NOMO-1 treated with dmso at 0.1 percent for 144 hours (cell line): ENCODE measurements around the gene NDUFB5.
A peak's percentile ranks its signal among the peaks of the same experiment; 100 is the strongest.
"Not testable (repeated sequence)": the region's sequence is repeated elsewhere in the genome, so short reads cannot be mapped to it uniquely, and the experiment has no call there.

ENCODE experiments used
- DNase-seq: peaks from one replicate; lab custom pipeline; 2025; ENCODE audit not compliant: unreplicated experiment; lab: John Stamatoyannopoulos, UW

NDUFB5 gene

GRCh38 chr3:179630753-179631451, 26.3 kb downstream of the NDUFB5 start:
- no peak for DNase-seq

GRCh38 chr3:179640469-179640868, 35.9 kb downstream of the NDUFB5 start:
- DNase-seq = no peak

- DNase-seq = no peak
Measured at GRCh38 chr3:179642871-179643270, 38.3 kb downstream of the NDUFB5 start.

GRCh38 chr3:179643837-179644236, 39.2 kb downstream of the NDUFB5 start:
- DNase-seq = not testable (repeated sequence)

- DNase-seq = no peak
Measured at GRCh38 chr3:179646177-179646576, 41.6 kb downstream of the NDUFB5 start.

GRCh38 chr3:179651687-179652446, 47.3 kb downstream of the NDUFB5 start:
- DNase-seq = no peak

- DNase-seq = peak; percentile 62
Measured at GRCh38 chr3:179652447-179653095, 48.0 kb downstream of the NDUFB5 start, which contains the start of gene USP13. Gene USP13, plus strand, starts transcription at chr3:179653040. Its CDS starts 186 bp downstream, at chr3:179653226.

GRCh38 chr3:179653096-179653797, 48.7 kb downstream of the NDUFB5 start:
- DNase-seq = peak; percentile 52

GRCh38 chr3:179655236-179655635, 50.6 kb downstream of the NDUFB5 start:
- no peak for DNase-seq

- no peak for DNase-seq
Measured at GRCh38 chr3:179658606-179659005, 54.0 kb downstream of the NDUFB5 start.

- no peak for DNase-seq
Measured at GRCh38 chr3:179660872-179661271, 56.3 kb downstream of the NDUFB5 start.

- no peak for DNase-seq
Measured at GRCh38 chr3:179661777-179662176, 57.2 kb downstream of the NDUFB5 start.

- DNase-seq = no peak
Measured at GRCh38 chr3:179663093-179663492, 58.5 kb downstream of the NDUFB5 start.

- DNase-seq = no peak
Measured at GRCh38 chr3:179666030-179666429, 61.4 kb downstream of the NDUFB5 start.

- DNase-seq = no peak
Measured at GRCh38 chr3:179666436-179667035, 61.9 kb downstream of the NDUFB5 start.

- DNase-seq = no peak
Measured at GRCh38 chr3:179668429-179668828, 63.8 kb downstream of the NDUFB5 start.

GRCh38 chr3:179670311-179670710, 65.7 kb downstream of the NDUFB5 start:
- no peak for DNase-seq

- DNase-seq = no peak
Measured at GRCh38 chr3:179671309-179671708, 66.7 kb downstream of the NDUFB5 start.

- DNase-seq = no peak
Measured at GRCh38 chr3:179671747-179672242, 67.2 kb downstream of the NDUFB5 start.

GRCh38 chr3:179672918-179673317, 68.3 kb downstream of the NDUFB5 start:
- no peak for DNase-seq

- DNase-seq = no peak
Measured at GRCh38 chr3:179673523-179673922, 68.9 kb downstream of the NDUFB5 start.
